HG03521 (cell line): ENCODE measurements around the gene MYO1A.
"Not testable (repeated sequence)": the region's sequence is repeated elsewhere in the genome, so short reads cannot be mapped to it uniquely, and the experiment has no call there.

ENCODE experiments used
- ATAC-seq: cut with Tn5 transposase; IDR thresholded peaks from one replicate; pipeline ENCODE4 v1.9.1; 2021; ENCODE audit warnings: mild to moderate bottlenecking, moderate library complexity; ENCODE audit not compliant: unreplicated experiment

The MYO1A gene

GRCh38 chr12:57087691-57088353 lies 37.9 kb upstream of the MYO1A start:
- peak; percentile 30 for ATAC-seq

DNA sequence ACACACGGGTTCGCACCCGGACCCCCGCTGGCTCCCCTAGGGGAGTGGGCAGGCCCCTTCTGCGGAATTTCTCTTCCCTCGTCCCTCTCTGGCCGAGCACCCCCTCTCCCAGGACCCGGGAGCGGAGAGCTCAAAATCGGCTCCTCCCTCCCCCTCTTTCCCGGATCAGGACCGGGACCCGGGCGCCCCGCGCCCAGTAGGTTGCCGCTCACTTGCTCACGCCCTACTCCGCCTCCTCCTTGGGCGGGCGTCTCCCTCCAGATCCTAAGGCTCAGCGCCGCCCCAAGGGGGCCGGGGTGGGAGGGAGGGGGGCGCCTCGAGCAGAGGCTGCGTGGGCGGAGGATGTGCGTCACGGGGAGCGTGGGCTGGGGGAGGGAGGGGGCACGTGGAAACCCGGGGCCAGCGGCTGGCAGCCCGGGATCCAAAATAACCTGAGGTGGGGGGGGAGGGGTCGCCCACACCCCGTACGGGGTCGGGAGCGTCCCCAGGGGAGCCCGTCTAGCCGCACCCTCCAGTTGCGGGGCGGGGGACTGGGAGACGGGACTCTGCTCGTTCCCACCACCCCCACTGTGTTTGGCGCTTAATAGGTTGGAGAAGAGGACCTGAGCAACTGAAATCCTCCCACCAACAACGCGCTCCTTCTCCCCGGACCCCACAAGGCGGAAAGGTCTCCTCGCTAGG lies 37.2 kb upstream of the MYO1A start:
- peak; percentile 36 for ATAC-seq

DNA sequence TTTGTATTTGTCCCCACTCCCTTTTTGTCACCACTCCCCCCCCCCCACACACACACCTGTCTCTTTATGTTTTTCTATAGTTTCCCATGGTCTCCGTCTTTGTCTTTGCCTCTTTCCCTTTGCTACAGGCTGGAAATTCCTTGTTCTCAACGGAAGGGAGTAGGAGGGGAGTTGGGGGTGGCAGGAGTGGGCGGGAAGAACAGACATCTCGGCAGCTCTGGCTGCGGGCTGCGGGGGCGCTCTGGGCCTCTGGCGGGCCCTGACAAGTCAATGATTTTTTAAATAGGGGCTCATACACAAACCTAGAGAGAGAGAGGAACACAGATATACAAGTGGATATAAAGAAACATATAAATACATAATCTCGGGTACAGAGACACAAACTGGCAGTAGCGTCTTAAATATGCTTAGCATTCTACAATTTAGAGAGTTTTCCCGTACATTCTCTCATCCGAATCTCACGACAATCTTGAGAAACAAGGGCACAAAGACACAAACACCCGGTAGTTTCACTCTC lies 36.6 kb upstream of the MYO1A start:
- ATAC-seq: no peak

GRCh38 chr12:57085999-57086492 lies 36.1 kb upstream of the MYO1A start:
- ATAC-seq: no peak

DNA sequence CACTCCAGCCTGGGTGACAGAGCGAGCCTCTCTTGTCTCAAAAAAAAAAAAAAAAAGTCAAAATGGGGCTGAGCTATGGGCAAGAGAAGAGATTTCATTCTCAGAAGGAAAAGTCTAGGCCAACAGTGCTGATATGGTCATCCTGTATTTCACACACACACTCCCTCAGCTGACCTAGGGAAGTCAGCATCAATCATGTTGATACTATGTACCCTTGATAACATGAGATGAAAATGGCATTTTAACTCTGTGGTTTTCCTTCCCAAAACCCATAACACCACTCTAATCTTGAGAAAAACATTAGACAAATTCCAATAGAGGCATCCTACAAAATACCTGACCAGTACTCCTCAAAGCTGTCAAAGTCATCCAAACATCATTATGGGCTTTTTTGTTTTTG lies 30.9 kb upstream of the MYO1A start:
- no peak for ATAC-seq

DNA sequence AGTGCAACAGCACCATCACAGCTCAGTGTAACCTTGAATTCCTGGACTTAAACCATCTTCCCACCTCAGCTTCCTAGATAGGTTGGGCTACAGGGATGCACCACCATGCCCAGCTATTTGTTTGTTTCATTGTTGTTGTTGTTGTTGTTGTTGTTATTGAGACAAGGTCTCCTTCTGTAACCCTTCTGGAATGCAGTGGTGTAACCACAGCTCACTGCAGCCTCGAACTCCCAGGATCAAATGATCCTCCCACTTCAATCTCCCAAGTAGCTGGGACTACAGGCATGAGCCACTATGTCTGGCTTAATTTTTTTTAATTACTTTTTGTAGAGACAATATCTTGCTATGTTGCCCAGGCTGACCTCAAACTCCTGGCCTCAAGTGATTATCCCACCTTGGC lies 29.9 kb upstream of the MYO1A start:
- no peak for ATAC-seq

DNA sequence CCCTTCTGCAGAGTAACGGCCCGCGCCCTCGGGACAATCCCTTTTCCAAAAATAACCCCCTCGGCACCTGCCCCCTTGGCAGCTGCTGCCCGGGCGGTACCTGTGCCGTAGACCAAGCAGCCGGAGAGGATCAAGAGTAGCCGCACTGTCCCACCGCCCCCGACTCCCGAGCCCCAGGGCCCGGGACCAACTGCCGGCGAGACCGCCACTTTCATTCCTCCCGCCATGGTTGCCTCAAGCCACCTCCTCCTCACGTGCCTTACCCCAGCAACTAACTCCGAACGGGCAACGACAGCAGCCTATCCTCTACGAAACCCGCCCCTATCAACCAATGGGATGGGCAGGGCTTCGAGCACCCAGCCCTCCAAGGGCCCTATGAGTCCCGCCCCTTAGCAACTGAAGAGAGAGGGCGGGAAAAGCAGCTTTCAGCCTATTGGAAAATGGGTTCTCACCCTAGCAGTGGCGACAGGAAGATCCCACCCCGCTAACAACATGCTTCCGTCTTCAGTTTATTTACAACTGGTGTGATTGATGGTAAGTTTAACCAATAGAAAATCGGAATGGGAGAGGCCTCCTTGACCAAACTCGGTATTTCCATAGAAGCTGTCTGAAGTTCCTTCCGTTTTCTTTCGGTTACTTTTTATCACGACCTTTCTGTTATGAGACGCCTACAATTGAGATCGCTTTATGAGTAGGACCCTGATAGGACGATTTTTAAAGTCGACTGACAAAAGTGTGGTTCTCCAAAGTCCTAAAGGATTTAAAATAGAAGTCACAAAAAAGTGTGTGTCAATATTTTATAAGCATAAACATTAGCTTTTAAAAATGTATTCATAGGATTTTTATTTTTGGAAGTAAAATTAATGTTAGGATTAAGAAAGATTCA lies 28.8 kb upstream of the MYO1A start, which contains the start of gene NEMP1:
NEMP1 (minus strand) TSS at position 273 of the 886 bp plus-strand sequence; CDS start at position 227, 46 bp downstream.
- ATAC-seq: peak; percentile 98

DNA sequence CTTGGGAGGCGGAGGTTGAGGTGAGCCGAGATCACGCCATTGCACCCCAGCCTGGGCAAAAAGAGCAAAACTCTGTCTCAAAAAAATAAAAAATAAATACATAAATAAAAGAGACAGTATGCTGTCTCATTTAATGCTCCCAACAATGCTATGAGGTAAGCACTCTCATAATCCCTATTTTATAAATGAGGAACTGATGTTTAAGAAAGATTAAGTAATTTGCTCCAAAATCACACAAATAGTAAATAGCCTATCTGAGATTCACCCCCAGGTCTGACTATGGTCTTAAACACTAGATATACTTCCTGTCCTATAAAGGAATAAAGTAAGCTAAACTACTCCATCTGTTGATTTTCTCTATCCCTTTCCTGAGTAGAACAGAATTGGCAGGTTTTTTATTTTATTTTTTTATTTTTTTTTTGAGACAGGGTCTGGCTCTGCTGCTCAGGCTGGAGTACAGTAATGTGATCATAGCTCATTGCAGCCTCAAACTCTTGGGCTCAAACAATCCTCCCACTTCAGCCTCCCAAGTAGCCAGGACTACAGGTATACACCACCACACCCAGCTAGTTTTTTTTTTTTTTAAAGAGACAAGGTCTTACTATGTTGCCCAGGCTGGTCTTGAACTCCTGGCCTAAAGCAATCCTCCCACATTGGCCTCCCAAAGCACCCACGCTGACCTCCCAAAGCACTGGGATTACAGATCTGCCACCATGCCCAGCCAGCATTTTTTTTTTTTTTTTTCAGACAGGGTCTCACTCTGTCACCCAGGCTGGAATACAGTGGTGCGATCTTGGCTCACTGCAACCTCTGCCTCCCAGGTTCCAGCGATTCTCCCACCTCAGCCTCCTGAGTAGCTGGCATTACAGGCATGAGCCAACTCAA lies 23.9 kb upstream of the MYO1A start:
- ATAC-seq: not testable (repeated sequence)

DNA sequence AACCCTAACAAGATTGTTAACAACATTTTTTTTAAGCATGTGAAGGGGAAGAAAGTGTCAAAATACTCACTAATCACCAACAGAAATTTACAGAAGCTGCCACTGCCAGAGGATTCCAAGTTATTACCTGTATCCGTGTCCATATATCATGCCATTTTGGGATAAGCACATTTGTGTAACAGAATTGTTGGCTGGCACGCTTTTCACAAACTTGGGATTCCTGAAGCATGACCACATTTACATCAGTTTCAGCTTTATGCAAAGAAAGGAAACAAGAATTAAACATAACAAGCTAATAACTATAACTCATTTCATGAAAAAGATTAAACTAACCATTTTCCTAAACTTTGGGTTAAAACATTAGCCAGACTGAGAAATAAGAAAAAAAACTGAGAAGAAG lies 22.7 kb upstream of the MYO1A start:
- ATAC-seq: no peak

DNA sequence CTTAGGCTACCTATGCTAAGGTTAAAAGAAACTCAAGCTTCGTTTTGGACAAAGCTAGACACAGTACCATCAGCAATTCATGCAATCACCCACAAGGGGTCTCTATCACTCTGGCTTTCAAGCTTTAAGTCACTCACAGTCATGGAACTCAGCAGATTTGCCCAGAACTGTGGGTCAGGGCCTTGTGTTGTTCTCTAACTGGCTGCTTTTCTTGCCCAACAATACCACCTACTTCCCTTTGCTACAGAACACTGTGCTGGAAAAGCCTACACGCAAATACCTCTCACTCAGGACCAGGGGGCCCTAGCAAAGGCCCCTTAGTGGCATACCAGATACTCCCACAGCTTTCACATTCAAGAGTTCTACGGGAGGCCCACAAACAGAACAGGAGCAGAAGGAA lies 19.6 kb upstream of the MYO1A start:
- peak; percentile 75 for ATAC-seq

GRCh38 chr12:57066245-57066644 lies 16.3 kb upstream of the MYO1A start:
- no peak for ATAC-seq

DNA sequence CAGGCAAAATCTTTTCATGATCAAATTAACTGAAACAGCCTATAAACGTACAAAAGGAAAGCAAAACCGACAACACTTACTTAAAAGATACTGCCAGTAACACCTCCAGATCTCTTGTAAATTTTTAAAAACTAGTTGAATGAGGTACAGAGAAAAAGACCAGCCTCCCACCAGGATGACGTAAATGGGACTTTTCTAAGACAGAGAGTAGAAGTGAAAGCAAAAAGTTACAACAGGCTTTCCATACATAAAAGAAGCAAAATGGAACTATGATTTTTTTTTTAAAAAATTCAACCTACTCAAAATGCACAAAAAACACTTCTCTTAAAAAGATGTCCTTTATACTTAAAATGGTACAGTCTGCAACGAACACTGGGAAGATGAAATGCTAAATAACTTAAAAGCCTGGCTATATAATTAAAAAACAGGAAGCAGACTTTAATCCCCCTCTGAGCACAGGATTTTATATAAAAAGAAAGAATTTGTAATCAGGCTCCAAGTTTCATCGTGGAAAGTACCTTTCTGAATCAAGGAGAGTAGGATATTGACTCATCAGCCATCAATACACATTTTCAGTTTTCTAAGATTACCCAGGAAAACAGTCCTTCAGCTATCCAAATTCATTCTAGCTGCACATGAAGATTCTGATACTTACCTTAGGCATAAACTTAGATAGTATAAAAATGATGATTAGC lies 14.2 kb upstream of the MYO1A start:
- peak; percentile 79 for ATAC-seq

DNA sequence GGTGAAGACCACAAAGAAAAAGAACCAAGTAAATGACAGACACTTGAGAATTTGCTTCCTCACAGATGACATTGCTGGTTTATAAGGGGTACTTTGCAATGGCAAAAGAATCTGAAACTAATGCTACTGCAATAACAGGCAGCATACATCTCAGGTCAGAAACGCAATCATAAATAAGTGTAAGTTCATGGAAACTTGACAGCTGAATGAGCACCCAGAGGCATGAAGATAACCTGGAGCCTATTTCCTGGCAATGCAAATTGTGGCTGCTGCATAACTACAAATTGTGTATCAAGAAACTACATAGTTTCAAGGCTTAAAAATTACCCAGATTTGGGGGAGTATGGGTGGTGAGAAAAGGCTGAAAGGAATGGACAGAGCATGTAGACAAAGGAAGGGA lies 8.5 kb upstream of the MYO1A start:
- no peak for ATAC-seq

- no peak for ATAC-seq
Measured at GRCh38 chr12:57057067-57057751, 7.3 kb upstream of the MYO1A start.

- ATAC-seq: no peak
Measured at GRCh38 chr12:57055824-57056223, 5.9 kb upstream of the MYO1A start.

DNA sequence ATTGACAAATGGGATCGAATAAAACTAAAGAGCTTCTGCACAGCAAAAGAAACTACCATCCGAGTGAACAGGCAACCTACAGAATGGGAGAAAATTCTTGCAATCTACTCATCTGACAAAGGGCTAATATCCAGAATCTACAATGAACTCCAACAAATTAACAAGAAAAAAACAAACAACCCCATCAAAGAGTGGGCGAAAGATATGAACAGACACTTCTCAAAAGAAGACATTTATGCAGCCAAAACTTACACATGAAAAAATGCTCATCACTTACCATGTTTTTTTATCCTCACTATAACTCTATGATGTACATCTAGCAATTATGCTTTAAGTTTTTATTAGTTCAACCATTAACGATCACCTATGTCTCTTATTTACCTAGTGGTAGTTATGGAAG lies 4.0 kb upstream of the MYO1A start:
- not testable (repeated sequence) for ATAC-seq

DNA sequence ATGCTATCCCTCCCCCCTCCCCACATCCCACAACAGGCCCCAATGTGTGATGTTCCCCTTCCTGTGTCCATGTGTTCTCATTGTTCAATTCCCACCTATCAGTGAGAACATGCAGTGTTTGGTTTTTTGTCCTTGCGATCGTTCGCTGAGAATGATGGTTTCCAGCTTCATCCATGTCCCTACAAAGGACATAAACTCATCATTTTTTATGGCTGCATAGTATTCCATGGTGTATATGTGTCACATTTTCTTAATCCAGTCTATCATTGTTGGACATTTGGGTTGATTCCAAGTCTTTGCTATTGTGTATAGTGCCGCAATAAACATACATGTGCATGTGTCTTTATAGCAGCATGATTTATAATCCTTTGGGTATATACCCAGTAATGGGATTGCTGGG lies 3.2 kb upstream of the MYO1A start:
- ATAC-seq: not testable (repeated sequence)

DNA sequence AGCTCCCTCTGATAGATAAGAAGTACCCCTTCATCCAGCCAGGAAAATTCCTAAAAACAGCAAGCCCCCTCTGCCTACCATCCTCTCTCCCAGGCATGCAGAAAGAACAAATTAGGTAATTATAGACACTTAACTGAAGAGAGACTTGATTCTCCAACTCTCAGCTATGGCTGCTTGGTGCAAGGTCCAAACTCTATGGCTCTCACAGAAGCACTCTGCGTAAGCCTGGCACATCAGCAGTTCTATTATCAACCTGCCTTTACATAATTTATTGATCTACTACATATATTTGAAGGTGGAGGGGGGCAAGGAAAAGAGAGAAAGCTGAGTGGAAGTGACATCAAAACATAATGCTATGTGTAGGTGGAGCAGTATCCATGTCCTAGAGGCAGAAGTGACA lies 1.1 kb upstream of the MYO1A start:
- no peak for ATAC-seq

GRCh38 chr12:57049119-57049446 lies 846 bp downstream of the MYO1A start:
- no peak for ATAC-seq
